GM21529 (cell line): ENCODE data around the gene INCA1.

Experiments
- ATAC-seq: cut with Tn5 transposase; IDR thresholded peaks from one replicate; pipeline ENCODE4 v1.9.1; 2021; ENCODE audit not compliant: unreplicated experiment

The INCA1 gene

GRCh38 chr17:4949321-4950074, 47.8 kb downstream of the INCA1 start:
- no peak for ATAC-seq

GRCh38 chr17:4948931-4949320, 48.4 kb downstream of the INCA1 start:
- ATAC-seq: peak; percentile 30

- ATAC-seq: peak; percentile 28
Observed at GRCh38 chr17:4948166-4948930, 49.0 kb downstream of the INCA1 start, which contains the start of gene PFN1. TSS of gene PFN1 (minus strand) at chr17:4948530. CDS start at chr17:4948394, 136 bp downstream.

GRCh38 chr17:4947411-4948165, 49.7 kb downstream of the INCA1 start:
- no peak for ATAC-seq

DNA sequence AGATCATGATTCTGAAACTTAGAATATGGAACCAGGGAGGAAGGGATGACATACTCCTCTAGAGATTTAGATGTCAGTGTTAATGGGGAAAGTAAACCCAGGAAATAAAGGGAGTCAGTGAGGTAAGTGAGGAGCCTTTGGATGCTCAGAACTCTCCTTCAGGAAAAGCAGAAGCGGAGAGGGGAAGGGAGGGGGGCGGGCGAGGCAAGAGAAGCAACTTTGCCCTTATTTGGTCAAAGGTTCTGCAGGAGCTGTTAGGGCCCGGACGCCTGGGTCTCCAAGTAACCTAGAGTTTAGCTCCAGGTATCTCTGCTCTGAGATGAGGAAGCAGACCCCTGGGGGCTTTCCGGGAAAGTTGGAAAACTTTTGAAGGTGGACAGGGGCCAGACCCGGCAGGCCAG, 50.3 kb downstream of the INCA1 start:
- no peak for ATAC-seq

GRCh38 chr17:4946312-4946976, 50.9 kb downstream of the INCA1 start:
- no peak for ATAC-seq

GRCh38 chr17:4945944-4946280, 51.4 kb downstream of the INCA1 start:
- no peak for ATAC-seq

- ATAC-seq: peak; percentile 27
Observed at GRCh38 chr17:4945176-4945943, 52.0 kb downstream of the INCA1 start.

GRCh38 chr17:4944554-4945175, 52.7 kb downstream of the INCA1 start:
- ATAC-seq: no peak

DNA sequence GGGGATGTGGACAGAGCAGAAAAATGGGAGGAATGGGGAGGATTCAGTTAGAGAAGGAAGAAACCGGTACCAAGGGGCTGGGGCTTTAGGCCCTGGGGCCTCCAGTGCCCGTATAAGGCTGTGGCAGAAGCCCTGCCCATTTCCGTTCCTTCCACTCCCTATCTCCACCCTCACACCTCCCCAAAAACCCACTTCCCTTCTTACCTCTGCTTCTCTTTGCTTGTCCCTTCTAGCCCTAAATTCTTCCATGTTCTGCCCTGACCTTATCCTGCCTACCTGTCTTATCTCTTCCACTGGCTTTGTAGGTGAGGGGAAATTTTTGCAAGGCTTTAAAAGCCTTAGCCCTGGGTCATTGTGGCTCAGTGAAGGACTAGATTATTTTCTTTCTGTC, 53.2 kb downstream of the INCA1 start:
- no peak for ATAC-seq

GRCh38 chr17:4942760-4943508, 54.4 kb downstream of the INCA1 start:
- ATAC-seq: no peak

DNA sequence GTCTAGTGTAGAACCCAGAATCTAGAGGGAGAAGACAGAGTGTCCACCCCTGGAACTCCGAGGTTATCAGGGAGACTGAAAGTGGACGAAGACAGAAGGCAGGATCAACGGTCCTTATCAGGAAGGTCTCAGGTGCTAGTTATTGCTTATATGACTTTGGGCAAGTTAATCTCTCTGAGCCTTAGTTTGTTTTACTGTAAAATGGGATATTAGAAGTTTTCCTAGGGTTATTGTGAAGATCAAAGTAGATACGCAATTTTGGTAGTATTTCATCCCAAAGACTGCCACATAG, 56.1 kb downstream of the INCA1 start:
- no peak for ATAC-seq

- ATAC-seq: no peak
Observed at GRCh38 chr17:4940555-4941318, 56.6 kb downstream of the INCA1 start.

- ATAC-seq: peak; percentile 69
Observed at GRCh38 chr17:4939796-4940554, 57.3 kb downstream of the INCA1 start, which contains the start of the genes RNF167 and SLC25A11. TSS of gene RNF167 (plus strand) at chr17:4940268. CDS start at chr17:4940910, 642 bp downstream. TSS of gene SLC25A11 (minus strand) at chr17:4940046. CDS start at chr17:4939910, 136 bp downstream.

DNA sequence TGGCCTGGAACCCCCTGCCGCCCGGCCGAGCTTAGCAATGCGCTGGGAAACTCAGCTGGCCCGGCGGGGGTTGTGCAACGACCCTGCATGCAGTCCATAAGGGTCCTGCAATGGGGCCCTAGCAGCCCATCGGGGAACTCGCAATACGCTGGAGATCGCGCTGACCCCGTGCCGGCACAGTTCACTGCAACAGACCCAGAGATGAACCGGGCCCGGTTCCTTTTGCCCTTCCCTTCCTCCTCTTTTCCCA, 57.9 kb downstream of the INCA1 start:
- no peak for ATAC-seq

DNA sequence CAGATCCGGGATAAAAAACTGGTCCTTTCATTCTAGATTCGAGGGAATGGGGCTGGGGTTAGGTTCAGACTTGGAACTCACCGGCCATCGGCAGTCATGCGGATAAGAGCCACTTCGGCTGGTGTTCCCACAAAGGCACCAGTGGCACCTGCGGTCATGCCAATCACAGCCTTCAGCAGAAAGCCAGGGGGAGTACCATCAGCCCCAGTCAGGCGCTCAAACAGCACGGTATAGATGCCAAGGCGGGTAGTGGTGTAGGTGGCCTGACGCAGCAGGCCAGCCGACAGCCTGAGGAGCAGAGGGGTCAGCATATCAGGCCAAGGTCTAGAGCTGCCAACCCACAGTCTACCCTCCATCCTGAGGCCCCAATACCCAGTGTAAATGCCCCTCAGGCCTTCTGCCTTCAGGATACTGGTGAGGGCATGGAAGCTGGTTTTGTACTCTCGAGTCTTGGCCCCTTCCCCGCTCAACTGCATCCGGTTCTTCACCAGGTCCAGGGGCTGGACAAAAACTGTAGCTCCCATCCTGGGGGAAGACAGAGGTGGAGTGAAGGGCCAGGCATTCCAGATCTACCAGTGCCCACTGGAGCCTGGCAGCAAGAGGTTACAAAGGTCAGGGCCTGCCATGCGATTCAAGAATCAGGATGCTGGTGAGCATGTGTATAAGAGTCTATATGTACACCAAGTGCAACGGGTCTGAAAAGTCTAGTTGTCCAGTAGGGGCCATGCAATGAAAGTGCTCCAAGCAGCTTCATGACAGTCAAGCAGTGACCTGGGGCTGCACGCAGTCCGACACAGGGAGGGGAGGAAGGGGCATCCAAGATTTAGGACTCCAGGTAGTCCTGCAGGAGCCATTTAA, 58.4 kb downstream of the INCA1 start:
- no peak for ATAC-seq
